PFSK-1 (cell line): ENCODE measurements around the gene DNAJB11.

Source experiments
- POLR2AphosphoS5 ChIP-seq: IDR thresholded peaks from 2 replicates; pipeline ENCODE4 v1.6.1; 2012; ENCODE audit warnings: low read depth, mild to moderate bottlenecking, control low read depth, low read length, moderate library complexity
- TAF1 ChIP-seq: IDR thresholded peaks from 2 replicates; pipeline ENCODE4 v1.6.1; 2012; ENCODE audit warnings: low read length, control low read depth, borderline replicate concordance; ENCODE audit not compliant: insufficient read depth

GRCh38 chr3:186577521-186577920 is 7.0 kb downstream of the DNAJB11 start:
- TF ChIP-seq POLR2AphosphoS5 (no peak), TAF1 (no peak)
